ENCODE data around the gene PGPEP1.
"Not testable (repeated sequence)": the region's sequence is repeated elsewhere in the genome, so short reads cannot be mapped to it uniquely, and the experiment has no call there.

The PGPEP1 gene

GRCh38 chr19:18391509-18392075, 51.2 kb downstream of the PGPEP1 start:
- DNase-seq (ENCODE audit: low spot score): no peak

- no peak for DNase-seq (ENCODE audit: low spot score)
Observed at GRCh38 chr19:18392417-18392816, 52.0 kb downstream of the PGPEP1 start.

DNA sequence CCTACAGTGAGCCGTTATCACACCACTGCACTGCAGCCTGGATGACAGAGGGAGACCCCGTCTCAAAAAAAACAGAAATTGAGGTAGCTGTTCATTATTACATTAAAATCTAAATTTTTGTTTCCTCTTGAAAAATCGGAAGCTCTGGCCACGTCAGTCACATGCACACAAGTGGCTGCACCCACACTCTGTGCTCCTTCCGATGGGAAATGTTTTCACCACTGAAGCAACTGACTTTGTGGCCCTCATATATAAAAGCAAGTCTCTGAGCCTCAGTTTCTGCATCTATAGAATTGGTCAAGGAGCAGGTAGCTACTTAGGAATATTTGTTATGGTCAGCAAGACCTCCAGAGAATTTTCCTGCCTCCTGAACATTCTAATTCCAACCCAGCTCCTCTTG, 52.5 kb downstream of the PGPEP1 start:
- DNase-seq (ENCODE audit: low spot score): no peak

GRCh38 chr19:18393836-18394235, 53.4 kb downstream of the PGPEP1 start:
- DNase-seq (ENCODE audit: low spot score): no peak

GRCh38 chr19:18396471-18397241, 56.3 kb downstream of the PGPEP1 start:
- DNase-seq (ENCODE audit: low spot score): no peak

- DNase-seq (ENCODE audit: low spot score): peak; percentile 45
Observed at GRCh38 chr19:18397242-18398202, 57.1 kb downstream of the PGPEP1 start, which contains the start of gene LRRC25. TSS of gene LRRC25 (minus strand) at chr19:18397622. CDS start at chr19:18396963, 659 bp downstream.

- peak; percentile 43 for DNase-seq (ENCODE audit: low spot score)
Observed at GRCh38 chr19:18399008-18399407, 58.6 kb downstream of the PGPEP1 start.

DNA sequence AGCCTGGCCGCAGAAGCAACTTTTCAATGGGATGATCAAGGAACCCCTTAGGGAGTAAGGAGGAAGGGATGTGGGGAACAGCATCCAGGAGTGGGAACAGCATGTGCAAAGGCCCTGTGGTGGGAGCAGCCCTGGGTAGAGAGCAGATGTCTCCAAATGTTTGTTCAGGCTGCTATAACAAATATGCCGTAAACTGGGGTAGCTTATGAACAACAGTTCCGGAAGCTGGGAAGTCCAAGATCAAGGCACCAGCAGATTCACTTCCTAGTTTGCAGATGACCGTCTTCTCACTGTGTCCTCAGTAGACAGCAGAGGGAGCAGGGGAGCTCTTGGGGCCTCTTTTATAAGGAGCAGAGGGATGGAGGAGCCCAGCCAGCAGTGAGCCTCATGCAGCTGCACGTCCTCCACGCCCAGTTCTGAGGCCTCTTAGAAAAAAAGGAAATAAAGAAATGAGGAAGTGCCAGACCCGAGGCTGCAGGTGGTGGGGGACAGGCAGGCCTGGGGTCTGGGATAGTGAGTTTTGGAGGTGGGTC, 61.2 kb downstream of the PGPEP1 start:
- peak; percentile 74 for DNase-seq (ENCODE audit: low spot score)

- DNase-seq (ENCODE audit: low spot score): not testable (repeated sequence)
Observed at GRCh38 chr19:18402455-18403248, 62.3 kb downstream of the PGPEP1 start.

- DNase-seq (ENCODE audit: low spot score): not testable (repeated sequence)
Observed at GRCh38 chr19:18405754-18406153, 65.4 kb downstream of the PGPEP1 start.

GRCh38 chr19:18406749-18407148, 66.4 kb downstream of the PGPEP1 start:
- no peak for DNase-seq (ENCODE audit: low spot score)

- DNase-seq (ENCODE audit: low spot score): no peak
Observed at GRCh38 chr19:18408053-18408476, 67.7 kb downstream of the PGPEP1 start.

- no peak for DNase-seq (ENCODE audit: low spot score)
Observed at GRCh38 chr19:18412610-18413239, 72.3 kb downstream of the PGPEP1 start.

GRCh38 chr19:18414504-18415177, 74.2 kb downstream of the PGPEP1 start:
- no peak for DNase-seq (ENCODE audit: low spot score)

GRCh38 chr19:18415178-18415867, 74.9 kb downstream of the PGPEP1 start:
- no peak for DNase-seq (ENCODE audit: low spot score)

DNA sequence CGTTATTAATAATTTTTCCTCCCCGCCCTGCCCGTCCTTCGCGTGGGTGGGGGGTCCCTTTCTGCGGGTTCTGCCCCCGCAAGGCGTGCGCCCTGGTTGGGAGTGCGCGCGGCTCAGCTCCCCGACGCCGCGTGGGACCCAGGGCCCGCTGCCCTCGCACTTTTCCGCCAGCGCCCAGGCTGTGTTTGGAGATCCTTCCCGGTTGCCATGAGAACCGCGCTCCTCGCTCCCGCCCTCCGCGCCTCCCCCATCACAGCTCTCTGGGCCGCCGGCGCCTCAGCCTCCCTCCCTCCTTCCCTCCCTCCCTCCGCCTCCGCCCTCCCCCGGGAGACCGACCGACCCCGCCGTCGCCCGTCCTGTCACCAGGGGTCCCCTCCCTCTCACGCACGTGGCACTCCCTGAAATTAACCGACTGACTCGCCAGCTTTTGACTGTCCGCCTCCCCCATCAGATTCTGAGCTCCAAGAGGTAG, 76.4 kb downstream of the PGPEP1 start:
- peak; percentile 70 for DNase-seq (ENCODE audit: low spot score)

GRCh38 chr19:18417250-18418028, 77.0 kb downstream of the PGPEP1 start:
- peak; percentile 84 for DNase-seq (ENCODE audit: low spot score)

- no peak for DNase-seq (ENCODE audit: low spot score)
Observed at GRCh38 chr19:18418029-18418482, 77.7 kb downstream of the PGPEP1 start.

Measured in RKO (cell line).